ENCODE data around the gene ASTN2.

GRCh38 chr9:116749176-116749575 is 665.7 kb downstream of the ASTN2 start:
- TF ChIP-seq CTCF (IDR thresholded peaks at IDR 0.05; ENCODE audit: low read length), result no peak
- no peak for TF ChIP-seq EZH2 (optimal IDR thresholded peaks at IDR 0.05; ENCODE audit: low read depth, low read length)

Data from MM.1S (cell line).